Mucosa of rectum (tissue), 2 donors: Measurements from ENCODE around the gene CXCR6.

Experiments
- H3K27ac ChIP-seq, 2 donors: one replicate each; pipeline ENCODE4 v1.7.0; 2013; ENCODE audit warnings: inconsistent platforms in 2 of 2, low read depth in 2 of 2, low read length in 2 of 2
- H3K27me3 ChIP-seq, 2 donors: one replicate each; pipeline ENCODE4 v1.7.0; 2013; ENCODE audit warnings: low read length in 2 of 2; ENCODE audit not compliant: control insufficient read depth in 2 of 2, insufficient read depth in 2 of 2
- H3K36me3 ChIP-seq, 2 donors: one replicate each; pipeline ENCODE4 v1.7.0; 2013; ENCODE audit warnings: low read length in 2 of 2; ENCODE audit not compliant: control insufficient read depth in 2 of 2, insufficient read depth in 2 of 2
- H3K4me1 ChIP-seq, 2 donors: one replicate each; pipeline ENCODE4 v1.7.0; 2013; ENCODE audit warnings: low read length in 2 of 2, mild to moderate bottlenecking in 1 of 2; ENCODE audit not compliant: control insufficient read depth in 2 of 2, insufficient read depth in 2 of 2
- H3K4me3 ChIP-seq, 2 donors: one replicate each; pipeline ENCODE4 v1.7.0; 2013; ENCODE audit warnings: low read length in 2 of 2
- H3K9ac ChIP-seq, 2 donors: one replicate each; pipeline ENCODE4 v1.7.0; 2013; ENCODE audit warnings: low read length in 2 of 2, low read depth in 1 of 2, mild to moderate bottlenecking in 1 of 2
- H3K9me3 ChIP-seq, 2 donors: one replicate each; pipeline ENCODE4 v1.7.0; 2013; ENCODE audit warnings: low read length in 2 of 2; ENCODE audit not compliant: control insufficient read depth in 2 of 2
- donor health status: healthy.
- donor health status: Normal muscosa, but diverticular disease.

Gene CXCR6

DNA sequence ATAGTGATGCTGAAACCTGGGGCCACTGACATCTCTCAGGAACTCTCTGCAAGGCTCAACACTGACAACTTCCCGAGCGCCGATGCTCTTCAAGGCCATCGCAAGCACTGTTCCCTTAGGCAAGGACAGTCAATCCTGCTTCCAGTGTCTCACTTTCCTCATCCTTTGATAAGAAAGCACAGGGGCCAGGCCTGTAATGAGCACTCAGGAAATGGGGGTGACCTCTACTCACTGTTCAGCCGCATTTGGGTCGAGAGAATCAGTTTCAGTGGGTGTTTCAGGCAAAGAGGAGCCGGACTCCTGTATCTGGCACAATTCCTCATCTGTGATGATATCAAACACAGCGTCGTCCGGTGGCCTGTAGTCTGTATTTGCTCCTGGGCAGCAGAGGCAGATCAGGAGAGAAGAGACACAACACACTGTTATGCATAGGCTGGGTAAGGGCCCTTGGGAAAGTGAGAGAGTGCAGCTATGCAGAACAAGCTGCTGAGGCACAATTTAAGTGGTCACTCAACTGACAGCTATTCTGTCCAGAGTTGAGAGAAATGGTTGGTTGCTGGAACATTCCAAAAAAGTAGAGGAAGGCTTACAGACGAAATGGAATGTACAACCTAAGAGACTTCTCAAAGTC, 11.9 kb downstream of the CXCR6 start:
- Histone ChIP-seq H3K9me3 (no peaks in the 10 kb centered on the region), H3K36me3 (peaks cover 82 to 83% of the 10 kb centered on the region in 2 donors), H3K9ac (no peak overlapping the region), H3K4me3 (no peak overlapping the region), H3K27me3 (no peaks in the 10 kb centered on the region), H3K4me1 (no peaks in the 10 kb centered on the region), H3K27ac (no peak overlapping the region)

DNA sequence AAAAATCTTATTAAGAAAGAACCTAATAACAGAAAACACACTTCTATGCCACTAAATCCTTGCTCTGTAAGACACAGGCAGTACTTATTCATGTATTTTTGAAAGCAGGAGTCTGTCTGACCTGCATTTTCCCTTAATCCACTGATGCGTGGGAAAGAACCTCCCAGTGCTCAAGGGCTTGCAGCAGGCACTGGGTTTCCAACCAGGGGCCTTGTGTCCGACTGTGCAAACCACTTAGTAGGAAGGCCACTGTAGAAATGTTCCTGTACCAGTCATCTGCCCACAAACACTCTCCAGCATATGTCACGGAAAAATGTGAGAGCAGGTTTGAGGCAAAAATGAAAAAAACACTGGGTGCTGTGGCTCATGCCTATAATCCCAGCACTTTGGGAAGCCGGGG, 12.4 kb downstream of the CXCR6 start:
- no peaks in the 10 kb centered on the region for H3K27me3 ChIP-seq
- H3K36me3 ChIP-seq, result peaks cover 83% of the 10 kb centered on the region in 2 donors
- H3K4me1 ChIP-seq, result no peaks in the 10 kb centered on the region
- no peak overlapping the region for H3K27ac ChIP-seq
- H3K9me3 ChIP-seq, result no peaks in the 10 kb centered on the region
- H3K9ac ChIP-seq, result no peak overlapping the region
- H3K4me3 ChIP-seq, result no peak overlapping the region

DNA sequence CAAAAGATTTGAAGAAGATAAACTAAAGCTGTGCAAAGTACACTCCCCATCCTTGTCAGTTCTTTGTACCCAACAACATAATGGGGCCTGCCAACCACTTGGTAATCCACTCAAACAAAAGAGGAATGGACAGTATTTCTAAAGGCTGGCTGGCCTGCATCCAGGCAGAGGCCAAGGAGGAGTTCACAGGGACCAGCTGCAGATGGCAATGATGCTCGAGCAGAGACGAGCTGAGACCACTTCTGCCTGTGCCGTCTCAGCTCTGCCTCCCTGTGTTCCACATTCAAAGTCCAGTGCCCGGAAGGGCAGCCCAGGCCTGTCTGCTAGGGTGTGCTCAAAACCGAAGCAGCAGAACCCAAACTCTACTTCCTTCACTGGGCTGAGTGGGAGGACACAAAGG, 14.3 kb downstream of the CXCR6 start:
- no peaks in the 10 kb centered on the region for H3K27me3 ChIP-seq
- no peak overlapping the region for H3K27ac ChIP-seq
- no peaks in the 10 kb centered on the region for H3K9me3 ChIP-seq
- no peaks in the 10 kb centered on the region for H3K4me1 ChIP-seq
- no peak overlapping the region for H3K9ac ChIP-seq
- H3K4me3 ChIP-seq, result no peak overlapping the region
- peaks cover 82 to 84% of the 10 kb centered on the region in 2 donors for H3K36me3 ChIP-seq

DNA sequence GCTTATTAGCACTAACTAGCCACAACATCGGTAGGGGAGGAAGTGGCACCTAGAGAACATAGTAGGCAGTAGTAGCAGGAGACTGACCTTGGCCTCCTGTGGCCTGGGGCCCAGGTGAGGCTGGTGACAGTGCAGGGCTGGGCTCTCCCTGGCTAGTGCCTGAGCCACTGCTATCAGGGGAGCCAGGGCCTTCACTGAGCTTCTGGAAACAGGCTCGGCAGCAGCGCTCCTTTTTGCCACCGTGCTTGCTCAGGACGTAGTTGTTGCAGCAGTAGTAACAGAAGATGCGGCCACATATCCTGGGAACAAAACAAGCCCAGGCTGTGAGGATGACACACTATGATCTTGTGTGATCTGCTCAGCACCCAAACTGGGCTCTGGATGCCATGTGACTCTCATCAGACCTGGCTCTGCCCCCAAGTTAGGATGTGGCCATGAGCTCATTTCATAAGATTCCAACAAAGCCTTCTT, 15.1 kb downstream of the CXCR6 start:
- Histone ChIP-seq H3K4me1 (no peaks in the 10 kb centered on the region), H3K27me3 (no peaks in the 10 kb centered on the region), H3K9me3 (no peaks in the 10 kb centered on the region), H3K27ac (no peak overlapping the region), H3K36me3 (peaks cover 80 to 84% of the 10 kb centered on the region in 2 donors), H3K4me3 (no peak overlapping the region), H3K9ac (no peak overlapping the region)

DNA sequence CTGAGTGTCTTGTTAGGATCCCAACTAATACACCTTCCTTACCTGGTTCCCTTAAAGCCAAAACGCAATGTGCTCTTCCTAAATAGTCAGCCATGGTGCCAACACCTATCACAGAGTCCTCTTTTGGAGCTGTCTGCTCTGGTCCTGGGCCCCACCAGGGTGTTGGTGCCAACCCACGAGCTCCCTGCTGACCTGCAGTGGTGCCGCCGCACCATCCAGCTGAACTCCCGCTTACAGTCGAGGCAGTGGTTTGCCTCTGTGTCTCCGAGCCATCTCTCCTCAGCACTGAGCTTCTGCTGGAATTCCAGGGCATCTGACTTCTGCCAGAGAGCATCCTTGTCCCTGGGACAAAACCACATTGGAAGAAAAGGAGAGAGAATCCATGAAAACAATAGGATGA, 15.9 kb downstream of the CXCR6 start:
- H3K27me3 ChIP-seq, result no peaks in the 10 kb centered on the region
- H3K27ac ChIP-seq, result no peak overlapping the region
- H3K9me3 ChIP-seq, result no peaks in the 10 kb centered on the region
- H3K4me1 ChIP-seq, result no peaks in the 10 kb centered on the region
- H3K36me3 ChIP-seq, result peaks cover 80 to 84% of the 10 kb centered on the region in 2 donors
- no peak overlapping the region for H3K4me3 ChIP-seq
- H3K9ac ChIP-seq, result no peak overlapping the region

DNA sequence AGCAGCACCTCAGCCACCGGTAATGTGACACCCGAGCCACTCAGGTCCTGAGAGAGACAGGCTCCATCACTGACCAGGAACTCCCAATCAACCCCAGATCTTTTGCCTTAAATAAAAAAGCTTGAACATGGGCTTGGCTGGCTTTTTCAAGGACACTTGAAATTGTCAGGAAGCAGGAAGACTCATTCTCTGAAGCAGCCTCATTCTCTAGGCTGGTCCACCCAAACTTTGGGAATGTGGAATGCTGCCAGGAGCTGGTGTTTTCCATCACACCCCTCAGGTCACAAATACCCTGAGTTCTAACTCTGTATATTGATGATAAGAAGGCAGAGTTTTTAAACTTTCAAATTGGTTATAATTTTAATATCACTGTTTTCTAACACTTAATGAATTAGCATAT, 17.0 kb downstream of the CXCR6 start:
- Histone ChIP-seq H3K4me1 (no peaks in the 10 kb centered on the region), H3K9ac (no peak overlapping the region), H3K27me3 (no peaks in the 10 kb centered on the region), H3K4me3 (no peak overlapping the region), H3K36me3 (peaks cover 79 to 80% of the 10 kb centered on the region in 2 donors), H3K9me3 (no peaks in the 10 kb centered on the region), H3K27ac (no peak overlapping the region)

DNA sequence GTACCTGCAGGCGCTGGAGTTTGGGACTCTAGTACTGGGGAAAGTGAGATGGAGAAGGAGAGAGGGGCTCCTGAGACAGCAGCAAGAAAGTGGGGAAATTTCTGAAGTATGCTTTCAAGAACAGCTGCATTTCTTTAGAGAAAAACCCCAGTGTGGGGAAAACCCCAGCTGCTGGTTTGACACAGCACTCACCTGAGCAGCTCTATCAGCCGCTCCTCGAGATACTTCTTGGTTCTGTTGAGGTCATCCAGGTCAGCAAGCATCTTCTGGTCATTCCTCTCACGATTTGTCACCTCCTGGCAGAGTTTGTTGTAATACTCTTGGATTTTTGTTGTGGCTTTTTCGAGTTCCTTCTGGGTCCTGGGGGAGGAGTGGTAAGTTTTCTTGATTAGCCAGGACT, 18.8 kb downstream of the CXCR6 start:
- Histone ChIP-seq H3K27ac (no peak overlapping the region), H3K9ac (no peak overlapping the region), H3K27me3 (no peaks in the 10 kb centered on the region), H3K36me3 (peaks cover 84 to 85% of the 10 kb centered on the region in 2 donors), H3K4me1 (peaks cover 0 to 3% of the 10 kb centered on the region in 2 donors), H3K4me3 (no peak overlapping the region), H3K9me3 (no peaks in the 10 kb centered on the region)

DNA sequence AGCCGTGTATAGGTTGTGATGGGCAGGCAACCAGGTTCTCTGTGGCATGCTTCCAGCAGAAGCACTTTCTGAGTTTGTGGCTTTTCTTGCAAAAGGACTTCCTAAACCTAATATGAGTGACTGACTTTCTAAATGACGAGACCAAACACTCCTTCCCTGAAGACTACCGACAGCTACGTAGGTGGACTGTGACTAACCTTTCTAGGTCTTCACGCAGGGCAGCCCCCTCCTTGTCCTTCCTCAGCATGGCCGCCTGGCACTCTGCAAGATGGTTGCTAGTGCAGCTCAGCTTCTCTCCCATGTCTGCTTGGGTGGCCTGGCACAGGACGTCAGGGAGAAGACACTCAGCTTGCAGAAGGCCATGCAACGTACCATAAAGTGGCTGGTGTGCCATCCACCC, 20.9 kb downstream of the CXCR6 start:
- Histone ChIP-seq H3K9ac (no peak overlapping the region), H3K4me3 (no peak overlapping the region), H3K36me3 (peaks cover 83 to 87% of the 10 kb centered on the region in 2 donors), H3K4me1 (peaks cover 0 to 4% of the 10 kb centered on the region in 2 donors), H3K27ac (peak overlapping the region in 1 of 2 donors; percentile 10), H3K27me3 (no peaks in the 10 kb centered on the region), H3K9me3 (no peaks in the 10 kb centered on the region)

DNA sequence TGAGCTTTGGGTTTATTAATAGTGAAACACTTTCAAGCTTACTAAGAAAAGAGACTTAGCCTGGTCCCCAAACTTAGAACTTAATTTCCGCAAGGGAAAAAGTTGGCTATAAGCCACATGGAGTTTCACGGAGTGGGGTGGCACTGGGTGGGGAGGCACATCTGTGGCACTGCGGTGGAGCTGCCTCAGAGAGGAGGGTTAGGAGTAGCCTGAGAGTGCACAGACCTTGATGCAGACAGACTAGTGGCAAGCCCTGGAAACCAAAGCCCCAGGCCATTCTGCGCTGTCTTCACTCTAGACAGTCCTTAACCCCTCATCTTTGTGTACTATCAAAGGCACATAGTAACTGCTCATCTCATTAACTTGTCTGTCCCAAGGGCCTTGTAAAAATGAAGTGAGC, 22.0 kb downstream of the CXCR6 start:
- Histone ChIP-seq H3K36me3 (peaks cover 81 to 88% of the 10 kb centered on the region in 2 donors), H3K4me3 (no peak overlapping the region), H3K4me1 (peaks cover 0 to 4% of the 10 kb centered on the region in 2 donors), H3K27me3 (no peaks in the 10 kb centered on the region), H3K27ac (no peak overlapping the region), H3K9me3 (no peaks in the 10 kb centered on the region), H3K9ac (no peak overlapping the region)

DNA sequence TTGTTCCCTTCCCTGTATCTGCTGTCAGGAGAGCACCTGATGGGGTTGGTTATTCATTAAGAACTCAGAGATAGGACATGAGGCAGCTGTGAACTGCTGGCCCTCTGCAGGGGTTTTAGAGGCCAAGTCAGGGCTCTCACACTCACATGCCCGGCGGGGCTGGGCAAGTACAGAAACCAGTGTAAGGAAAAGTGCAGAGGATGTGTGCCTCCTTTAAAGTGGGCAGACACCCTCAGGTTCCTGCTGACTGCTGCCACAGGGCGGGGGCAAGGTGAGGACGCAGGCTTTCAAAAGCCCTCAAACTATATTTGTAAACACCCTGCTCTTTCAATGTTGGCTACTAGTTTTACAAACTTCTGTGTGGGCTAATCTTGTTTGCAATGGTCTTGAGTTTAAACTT, 22.4 kb downstream of the CXCR6 start:
- H3K27ac ChIP-seq, result no peak overlapping the region
- peaks cover 0 to 4% of the 10 kb centered on the region in 2 donors for H3K4me1 ChIP-seq
- no peaks in the 10 kb centered on the region for H3K9me3 ChIP-seq
- H3K36me3 ChIP-seq, result peaks cover 78 to 87% of the 10 kb centered on the region in 2 donors
- no peak overlapping the region for H3K9ac ChIP-seq
- H3K27me3 ChIP-seq, result no peaks in the 10 kb centered on the region
- no peak overlapping the region for H3K4me3 ChIP-seq
